RWPE1 (cell line): Measurements from ENCODE around the gene PCSK7.

ENCODE experiments used
- CTCF ChIA-PET: fragments of 350-600 bp; sonication (Branson Sonifier 250); formaldehyde crosslinking; extraction: SDS; loops from one replicate; lab custom pipeline; 2021; lab: Yijun Ruan, JAX
- POLR2A ChIA-PET: fragments of 400-600 bp; formaldehyde crosslinking; extraction: SDS; loops from one replicate; lab custom pipeline; 2020; ENCODE audit warnings: antibody characterized with exemption; ENCODE audit not compliant: low non-redundant PET; lab: Yijun Ruan, JAX
- DNase-seq: peaks from one replicate; pipeline ENCODE4 v3.0.0; 2012; ENCODE audit warnings: low spot score
- H3K27ac ChIP-seq: fragments of 450-650 bp; 2 replicates; pipeline ENCODE4 v1.5.1; 2017
- TF ChIP-seq, protein P1 (sequence below): fragments of 450-650 bp; conservative IDR thresholded peaks from 2 replicates; pipeline ENCODE4 v1.5.1; 2017; ENCODE audit warnings: low read depth, mild to moderate bottlenecking

The PCSK7 gene

DNA sequence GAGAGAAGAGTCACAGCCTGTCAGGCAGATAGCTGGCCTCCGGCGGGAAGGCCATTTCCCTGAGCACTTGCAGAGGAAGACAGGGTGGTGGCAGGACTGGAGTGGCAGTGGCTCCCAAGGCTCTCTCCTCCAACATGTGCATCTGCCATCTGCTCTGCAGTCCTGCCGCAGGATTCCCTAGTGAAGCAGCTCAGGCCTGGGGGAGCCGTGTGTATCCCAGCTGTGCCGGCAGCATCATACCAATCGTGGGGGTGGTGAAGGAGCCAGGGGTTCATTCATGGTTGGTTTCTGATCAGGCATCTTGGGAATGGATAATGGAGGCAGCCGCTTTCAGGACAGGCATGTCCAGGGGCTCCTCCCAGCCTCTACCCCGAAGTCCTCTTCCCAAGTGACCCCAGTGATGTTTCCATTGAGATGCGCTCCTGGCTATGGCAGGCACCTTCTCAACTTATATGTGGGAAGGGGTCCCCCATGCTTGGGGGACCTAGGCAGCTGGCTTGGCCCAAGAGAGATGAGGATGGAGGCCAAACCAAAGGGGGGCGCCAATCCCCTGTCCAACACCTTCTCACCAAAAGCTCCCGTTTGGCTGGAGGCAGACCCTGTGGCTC lies 26.6 kb downstream of the PCSK7 start:
- TF ChIP-seq, protein P1, sequence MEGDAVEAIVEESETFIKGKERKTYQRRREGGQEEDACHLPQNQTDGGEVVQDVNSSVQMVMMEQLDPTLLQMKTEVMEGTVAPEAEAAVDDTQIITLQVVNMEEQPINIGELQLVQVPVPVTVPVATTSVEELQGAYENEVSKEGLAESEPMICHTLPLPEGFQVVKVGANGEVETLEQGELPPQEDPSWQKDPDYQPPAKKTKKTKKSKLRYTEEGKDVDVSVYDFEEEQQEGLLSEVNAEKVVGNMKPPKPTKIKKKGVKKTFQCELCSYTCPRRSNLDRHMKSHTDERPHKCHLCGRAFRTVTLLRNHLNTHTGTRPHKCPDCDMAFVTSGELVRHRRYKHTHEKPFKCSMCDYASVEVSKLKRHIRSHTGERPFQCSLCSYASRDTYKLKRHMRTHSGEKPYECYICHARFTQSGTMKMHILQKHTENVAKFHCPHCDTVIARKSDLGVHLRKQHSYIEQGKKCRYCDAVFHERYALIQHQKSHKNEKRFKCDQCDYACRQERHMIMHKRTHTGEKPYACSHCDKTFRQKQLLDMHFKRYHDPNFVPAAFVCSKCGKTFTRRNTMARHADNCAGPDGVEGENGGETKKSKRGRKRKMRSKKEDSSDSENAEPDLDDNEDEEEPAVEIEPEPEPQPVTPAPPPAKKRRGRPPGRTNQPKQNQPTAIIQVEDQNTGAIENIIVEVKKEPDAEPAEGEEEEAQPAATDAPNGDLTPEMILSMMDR = no peak
- DNase-seq = no peak
- POLR2A ChIA-PET = no interaction called here
- CTCF ChIA-PET = no interaction called here
- no peak overlapping the region for H3K27ac ChIP-seq

DNA sequence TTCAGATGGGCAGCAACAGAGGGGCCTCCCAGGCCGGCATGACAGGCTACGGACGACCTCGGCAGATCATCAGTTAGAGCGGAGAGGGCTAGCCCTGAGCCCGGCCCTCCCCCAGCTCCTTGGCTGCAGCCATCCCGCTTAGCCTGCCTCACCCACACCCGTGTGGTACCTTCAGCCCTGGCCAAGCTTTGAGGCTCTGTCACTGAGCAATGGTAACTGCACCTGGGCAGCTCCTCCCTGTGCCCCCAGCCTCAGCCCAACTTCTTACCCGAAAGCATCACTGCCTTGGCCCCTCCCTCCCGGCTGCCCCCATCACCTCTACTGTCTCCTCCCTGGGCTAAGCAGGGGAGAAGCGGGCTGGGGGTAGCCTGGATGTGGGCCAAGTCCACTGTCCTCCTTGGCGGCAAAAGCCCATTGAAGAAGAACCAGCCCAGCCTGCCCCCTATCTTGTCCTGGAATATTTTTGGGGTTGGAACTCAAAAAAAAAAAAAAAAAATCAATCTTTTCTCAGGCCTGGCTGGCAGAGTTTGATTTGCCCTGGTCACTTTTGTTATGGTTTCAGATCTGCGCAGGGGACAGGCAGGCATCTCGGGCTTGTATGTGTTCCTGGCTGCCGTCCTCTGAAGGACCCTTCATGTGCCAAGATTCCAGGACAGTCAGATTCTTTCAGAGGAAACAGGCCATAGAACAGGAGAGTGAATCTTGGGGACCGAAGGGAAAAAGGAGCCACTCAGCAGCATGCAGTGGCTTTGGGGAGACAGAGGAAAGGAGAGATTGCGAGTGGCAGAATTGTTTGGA lies 27.4 kb downstream of the PCSK7 start:
- ChIA-PET CTCF (no interaction called here), POLR2A (no interaction called here)
- TF ChIP-seq, protein P1 = no peak
- no peak for DNase-seq
- H3K27ac ChIP-seq = no peak overlapping the region

DNA sequence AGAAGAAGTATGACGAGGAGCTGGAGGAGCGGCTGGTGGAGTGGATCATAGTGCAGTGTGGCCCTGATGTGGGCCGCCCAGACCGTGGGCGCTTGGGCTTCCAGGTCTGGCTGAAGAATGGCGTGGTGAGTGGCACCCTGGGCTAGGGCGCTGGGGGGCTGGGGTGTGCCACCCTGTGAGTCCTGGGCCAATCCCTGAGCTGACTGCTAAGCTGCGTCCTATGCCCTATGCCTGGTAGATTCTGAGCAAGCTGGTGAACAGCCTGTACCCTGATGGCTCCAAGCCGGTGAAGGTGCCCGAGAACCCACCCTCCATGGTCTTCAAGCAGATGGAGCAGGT lies 28.8 kb downstream of the PCSK7 start:
- ChIA-PET POLR2A (no interaction called here), CTCF (interaction anchor here (0.7 kb wide), 1 partner anchor 764 kb away, joined by 3 read pairs; no protein-coding TSS in a partner anchor)
- no peak overlapping the region for H3K27ac ChIP-seq
- TF ChIP-seq, protein P1 = no peak
- DNase-seq = no peak

DNA sequence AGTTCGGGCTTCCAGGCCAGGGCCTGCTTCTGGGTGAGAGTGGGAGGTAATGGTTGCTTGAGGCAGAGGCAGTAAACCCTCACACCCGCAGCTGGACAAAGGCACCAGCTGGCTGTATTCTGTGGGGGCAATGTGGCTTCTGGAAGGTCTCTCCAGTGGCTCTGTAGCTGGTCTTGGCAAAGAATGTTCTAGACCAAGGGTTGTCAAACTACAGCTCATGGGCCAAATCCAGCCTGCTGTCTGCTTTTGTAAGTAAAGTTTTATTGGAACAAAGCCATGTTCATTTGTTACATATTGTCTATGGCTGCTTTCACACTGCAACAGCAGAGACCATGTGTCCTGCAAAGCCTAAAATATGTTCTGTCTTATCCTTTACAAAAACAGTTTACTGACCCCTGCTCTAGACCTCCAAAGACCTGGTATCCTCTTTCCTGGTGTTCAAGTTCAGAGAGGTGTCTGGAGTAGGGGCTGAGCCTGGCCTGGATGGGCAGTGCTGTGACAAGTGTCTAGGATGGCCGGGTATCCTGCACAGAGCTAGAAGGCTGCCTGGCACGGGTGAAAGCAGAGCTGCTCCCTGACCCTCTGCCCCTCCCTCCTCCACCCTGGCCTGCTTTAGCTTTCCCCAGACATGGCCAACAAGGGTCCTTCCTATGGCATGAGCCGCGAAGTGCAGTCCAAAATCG lies 29.3 kb downstream of the PCSK7 start:
- CTCF ChIA-PET = interaction anchor here (0.7 kb wide), 1 partner anchor 764 kb away, joined by 3 read pairs; no protein-coding TSS in a partner anchor
- no peak for DNase-seq
- POLR2A ChIA-PET = no interaction called here
- H3K27ac ChIP-seq = no peak overlapping the region; the same call in 1 of the 2 replicates
- TF ChIP-seq, protein P1 = no peak

DNA sequence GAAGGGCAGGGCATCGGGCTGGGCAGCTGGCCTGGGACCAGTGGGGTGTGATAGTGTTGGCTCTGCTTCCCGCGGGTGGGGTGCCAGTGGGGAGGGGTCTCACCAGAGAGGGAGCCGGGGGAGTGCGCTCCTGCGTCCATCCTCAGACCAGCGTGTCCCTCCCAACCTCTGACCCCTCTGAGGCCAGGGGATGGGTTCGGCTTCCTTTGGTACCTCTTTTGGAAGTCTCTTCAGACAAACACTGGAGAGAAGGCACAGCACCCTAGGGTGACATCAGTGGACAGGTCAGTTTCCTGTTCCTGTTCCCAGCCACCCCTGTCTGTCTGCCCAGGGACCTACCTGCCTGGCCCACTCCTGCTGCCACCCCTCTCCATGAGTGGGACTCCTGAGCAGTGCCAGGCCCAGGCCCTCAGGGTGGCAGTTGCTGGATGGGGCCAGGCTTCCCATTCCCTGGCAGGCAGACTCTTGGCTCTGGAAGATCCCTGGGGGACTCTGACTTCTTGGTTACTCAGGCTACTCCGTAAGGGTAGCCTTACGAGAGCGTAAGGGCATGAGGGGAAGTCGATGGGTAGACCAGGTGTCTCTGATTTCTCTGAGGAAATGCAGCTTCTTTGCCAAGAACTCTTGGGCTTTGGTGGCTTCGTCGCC lies 30.1 kb downstream of the PCSK7 start:
- CTCF ChIA-PET = no interaction called here
- TF ChIP-seq, protein P1 = no peak
- H3K27ac ChIP-seq = no peak overlapping the region; the same call in 1 of the 2 replicates
- POLR2A ChIA-PET = no interaction called here
- no peak for DNase-seq
